T-helper 2 cell treated with Interferon-gamma antibody and Interleukin-4, amounts not matched to agents 100 ng/mL and 5 ng/mL, for 36 hours (primary cell): Measurements from ENCODE around the gene TCF12. TPM values are rescaled to one million over a fixed set of nuclear protein-coding genes. Genes with fewer than 3 reads are reported as not detected.

Experiments used
- intact Hi-C: fragments of 100-400 bp; cut with micrococcal nuclease; formaldehyde crosslinking; loops from one replicate; pipeline ENCODE4 v1.15.1; 2023
- total RNA-seq: library from RNA; stranded (reverse); gene quantifications from 2 replicates; pipeline ENCODE4 v1.2.3, GENCODE V29; 2022

The TCF12 gene
- total RNA-seq, 1 donor from 2014 or later: 68.8 TPM

DNA sequence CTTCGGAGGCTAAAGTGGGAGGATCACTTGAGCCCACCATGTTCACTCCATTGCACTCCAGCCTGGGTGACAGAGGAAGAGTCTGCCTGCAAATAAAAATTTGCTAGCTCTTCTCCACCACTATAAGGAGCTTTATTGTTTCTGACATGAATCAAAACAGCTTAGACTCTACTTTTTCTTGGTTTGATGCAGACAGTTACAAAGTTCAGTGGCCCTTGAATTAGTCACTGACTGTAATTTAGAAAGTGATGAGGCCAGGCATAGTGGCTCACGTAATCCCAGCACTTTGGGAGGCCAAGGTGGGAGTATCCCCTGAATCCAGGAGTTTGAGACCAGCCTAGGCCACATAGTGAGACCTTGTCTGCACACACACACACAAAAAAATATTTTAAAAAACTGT, 285.5 kb downstream of the TCF12 start:
- intact Hi-C loops: no loop called here

DNA sequence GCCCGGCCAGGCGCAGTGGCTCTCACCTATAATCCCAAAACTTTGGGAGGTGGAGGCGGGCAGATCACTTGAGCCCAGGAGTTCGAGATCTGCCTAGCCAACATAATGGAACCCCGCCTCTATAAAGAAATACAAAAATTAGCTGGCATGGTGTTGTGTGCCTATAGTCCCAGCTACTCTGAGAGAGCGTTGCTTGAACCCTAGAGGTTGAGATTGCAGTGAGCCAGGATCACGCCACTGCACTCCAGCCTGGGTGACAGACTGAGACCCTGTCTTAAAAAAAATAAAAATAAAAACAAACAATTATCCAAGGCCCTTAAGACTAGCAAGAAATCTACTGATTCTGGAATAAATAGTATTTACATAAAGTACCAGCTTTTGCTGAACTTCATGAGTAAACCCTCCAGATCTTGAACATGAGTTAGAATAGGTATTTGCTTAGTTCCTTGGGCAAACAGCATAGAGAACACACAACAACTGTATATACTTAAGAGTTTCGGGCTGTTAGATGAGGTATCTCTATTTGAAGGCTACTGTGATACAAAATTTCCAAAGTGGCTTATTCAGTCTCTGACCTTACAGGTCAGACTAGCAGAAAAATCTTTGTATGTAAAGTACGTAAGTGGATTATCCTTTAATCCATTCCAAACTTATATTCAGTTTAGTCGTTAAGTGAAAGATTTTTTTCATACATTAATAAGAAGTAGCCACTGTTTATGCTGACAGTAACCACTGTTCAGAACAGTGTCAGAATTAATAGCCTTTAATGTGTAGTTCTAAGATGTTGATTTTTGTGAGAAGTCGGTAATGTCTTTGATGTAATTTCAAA, 286.8 kb downstream of the TCF12 start:
- intact Hi-C loops: no loop called here

DNA sequence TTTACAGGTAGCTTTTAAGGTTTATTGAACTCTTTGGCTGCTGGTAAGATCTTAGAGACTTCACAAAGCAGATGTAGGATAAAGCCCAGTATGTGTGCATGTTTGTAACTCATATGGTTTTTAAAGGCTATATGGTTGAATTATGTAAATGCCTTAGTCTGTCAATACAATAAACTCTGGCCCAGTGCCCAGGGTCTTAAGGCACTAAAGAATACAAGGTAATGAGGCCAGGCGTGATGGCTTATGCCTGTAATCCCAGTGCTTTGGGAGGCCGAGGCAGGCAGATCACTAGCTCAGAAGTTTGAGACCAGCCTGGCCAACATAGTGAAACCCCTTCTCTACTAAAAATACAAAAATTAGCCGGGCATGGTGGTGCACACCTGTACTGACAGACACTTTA, 287.6 kb downstream of the TCF12 start:
- intact Hi-C loops: no loop called here

DNA sequence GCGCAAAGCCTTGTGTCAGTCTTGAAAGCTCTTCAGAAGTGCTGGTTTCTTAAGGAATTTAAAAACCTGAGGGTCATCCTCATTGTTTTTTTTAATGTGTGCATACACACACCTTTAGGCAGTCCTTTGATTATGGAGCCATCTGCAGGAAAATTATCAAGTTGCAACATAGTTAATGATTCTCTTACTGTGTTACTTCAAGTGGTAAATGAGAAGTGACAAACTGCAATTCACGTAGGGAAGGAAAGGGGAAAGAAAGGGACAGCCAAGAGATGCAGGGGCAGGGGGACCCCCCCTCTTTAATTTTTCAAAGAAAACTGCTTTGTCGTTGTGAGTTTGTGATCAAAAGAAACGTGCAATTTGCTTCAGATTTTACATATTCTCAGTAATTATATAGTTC, 295.4 kb downstream of the TCF12 start:
- intact Hi-C loops: loop anchor here (5.0 kb wide), 4 partner anchors 67 to 722 kb away; partner anchors contain the start of gene TCF12

DNA sequence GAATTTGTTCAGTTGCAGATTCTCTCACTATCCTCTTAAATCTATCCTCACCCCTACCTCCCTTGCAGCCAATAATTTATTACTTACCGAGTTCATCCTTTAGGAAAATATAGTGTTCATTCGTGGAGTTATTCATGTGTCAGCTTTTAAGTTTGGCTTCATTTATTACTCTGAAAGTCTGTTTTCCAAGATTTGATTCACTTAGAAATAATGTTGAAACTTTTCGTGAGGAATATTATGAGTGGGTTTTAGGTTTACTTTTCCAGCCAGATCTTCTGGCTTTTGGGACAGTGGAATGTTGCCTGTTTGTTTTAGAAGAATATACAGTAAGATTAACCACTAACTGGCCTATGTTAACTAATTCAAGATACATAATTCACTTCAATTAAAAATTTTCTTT, 296.9 kb downstream of the TCF12 start:
- intact Hi-C loops: no loop called here

DNA sequence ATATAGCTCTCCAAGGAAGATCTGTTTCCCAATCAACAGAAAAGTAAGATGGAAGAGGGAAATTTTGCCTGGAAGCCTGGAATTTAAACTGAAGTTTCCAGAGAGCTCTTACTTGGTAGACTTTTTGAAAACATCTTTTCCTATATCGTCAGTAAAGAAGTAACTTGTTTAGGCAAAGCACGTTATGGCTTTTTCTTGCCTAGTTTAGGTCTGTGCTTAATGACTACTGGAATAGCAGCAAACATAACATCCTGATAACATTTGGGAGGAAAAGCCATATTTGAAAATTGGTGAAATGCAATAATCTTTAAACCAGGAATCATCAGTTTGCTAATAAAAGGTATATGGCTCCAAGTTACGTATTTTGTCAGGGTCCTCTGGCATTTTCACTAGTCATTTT, 297.4 kb downstream of the TCF12 start:
- intact Hi-C loops: no loop called here

DNA sequence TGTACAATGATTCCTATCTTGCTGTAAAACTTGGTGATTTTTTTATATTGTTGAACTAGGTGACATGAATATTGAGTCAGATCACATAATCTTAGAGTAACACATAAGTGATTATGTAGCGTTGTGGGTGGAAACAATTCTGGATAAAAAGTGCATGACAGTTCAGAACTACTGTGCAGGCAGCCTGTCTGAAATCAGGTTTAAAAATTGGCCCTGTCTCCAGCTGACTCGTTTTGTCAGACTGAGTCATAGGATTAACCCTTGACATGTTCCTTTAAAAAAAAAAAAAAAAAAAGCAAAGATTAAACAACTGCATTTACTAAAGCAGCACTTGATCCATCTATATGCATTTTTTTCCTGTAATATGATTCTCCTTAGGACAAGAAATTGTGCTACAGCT, 297.8 kb downstream of the TCF12 start:
- intact Hi-C loops: no loop called here

DNA sequence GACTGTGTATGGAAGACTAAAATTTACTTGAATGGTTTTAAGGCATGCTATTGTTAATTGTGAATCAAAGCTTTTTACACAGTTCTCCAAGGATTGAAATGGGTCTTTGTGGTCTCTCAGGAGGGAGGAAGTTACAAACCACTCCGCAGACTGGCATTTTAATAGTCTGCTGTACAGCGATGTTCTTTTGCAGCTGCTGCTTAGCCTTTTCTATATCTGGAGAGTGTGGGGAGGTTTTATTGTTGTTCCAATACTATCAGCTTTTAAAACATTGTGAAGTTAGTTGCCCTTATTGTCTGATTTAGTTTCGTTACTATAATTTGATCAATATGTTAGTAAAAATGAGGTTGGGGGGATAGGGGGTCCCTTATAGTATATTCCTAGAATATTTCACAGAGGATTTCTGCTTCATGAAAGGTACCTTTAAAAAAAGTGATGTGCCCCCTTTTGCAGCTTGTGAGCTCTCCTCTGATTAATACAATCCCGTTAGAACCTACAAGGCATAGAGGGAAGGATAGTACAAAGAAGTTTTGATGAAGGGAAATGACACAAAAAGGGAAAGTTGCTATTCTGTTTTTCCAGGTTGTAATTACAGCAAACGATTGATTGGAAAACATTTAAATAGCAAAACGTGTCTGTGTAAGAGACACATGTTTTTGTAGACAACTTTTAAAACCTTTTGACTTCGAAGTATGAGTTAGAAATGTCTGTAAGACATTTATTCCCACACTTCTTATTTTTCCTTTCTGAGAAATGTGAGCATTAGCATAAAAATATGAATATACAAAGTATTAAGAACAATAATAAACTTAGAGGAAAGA, 299.5 kb downstream of the TCF12 start:
- intact Hi-C loops: no loop called here

DNA sequence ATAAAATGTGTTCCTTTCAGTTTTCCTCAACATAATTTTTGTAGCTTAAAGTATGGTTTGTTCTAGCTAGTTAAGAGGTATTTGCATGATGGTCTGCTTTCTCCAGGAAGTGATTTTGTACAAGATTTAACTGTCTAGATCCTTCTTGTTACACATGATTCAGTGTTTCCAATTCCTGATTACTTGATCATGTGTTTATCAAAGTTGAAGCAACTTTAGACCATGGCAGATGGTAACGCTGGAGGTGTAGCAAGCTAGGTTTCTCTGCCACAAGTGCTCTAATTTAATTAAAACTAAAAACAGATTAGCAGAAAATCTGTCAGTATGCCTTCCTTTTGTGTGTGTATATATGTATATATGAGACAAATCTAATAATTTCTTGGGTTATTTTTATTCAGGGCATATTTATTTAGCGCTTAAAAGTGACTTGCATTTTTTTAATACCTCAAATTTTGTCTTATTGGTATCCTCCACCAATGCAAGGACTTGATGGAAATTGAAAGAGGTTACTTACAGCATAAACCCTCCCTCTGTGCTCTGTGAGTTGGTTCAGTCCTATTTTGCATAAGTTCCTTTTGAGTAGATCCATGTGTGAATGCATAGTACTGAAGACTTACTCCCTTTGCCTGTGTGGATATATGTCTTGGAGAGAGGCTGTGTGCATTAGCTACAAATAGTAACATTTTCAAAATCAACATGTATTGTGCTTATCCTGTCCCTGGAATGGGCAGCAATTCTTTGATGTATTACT, 300.6 kb downstream of the TCF12 start:
- intact Hi-C loops: no loop called here

DNA sequence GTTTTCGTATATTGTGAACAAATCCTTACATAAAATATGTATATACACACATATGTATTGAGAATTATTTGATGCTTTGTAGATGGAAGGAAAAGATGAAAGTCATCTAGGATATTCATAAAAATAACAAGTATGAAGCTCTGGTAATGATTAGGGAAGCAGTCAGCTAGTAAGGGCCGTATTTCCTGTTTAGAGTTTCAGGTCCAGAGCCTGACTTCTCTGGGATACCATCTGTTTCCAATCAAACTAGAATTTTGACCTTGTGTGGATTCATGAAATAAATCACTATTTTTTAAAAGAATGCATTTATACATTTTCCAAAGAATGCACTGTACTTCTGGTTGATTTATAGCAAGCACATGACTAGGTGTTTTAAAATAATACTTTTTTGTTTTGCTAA, 301.8 kb downstream of the TCF12 start:
- intact Hi-C loops: no loop called here

DNA sequence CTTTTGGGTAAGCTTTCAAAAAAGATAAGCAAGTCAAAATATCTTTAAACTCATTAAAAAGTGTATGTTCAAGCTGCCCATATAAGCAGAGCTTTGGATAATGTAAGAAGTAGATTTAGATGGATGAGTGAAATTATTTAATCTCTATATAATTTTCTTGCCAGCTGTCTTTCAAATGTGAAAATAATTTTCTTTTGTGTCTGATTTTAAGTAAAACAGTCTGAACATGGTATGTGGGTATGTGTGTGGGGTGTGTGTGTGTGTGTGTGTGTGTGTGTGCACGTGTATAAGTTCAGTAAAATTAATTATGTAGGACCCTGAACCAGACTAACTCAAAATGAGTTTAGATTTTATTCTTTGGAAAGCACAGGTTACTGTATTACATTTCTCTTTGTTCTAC, 302.7 kb downstream of the TCF12 start:
- intact Hi-C loops: no loop called here

DNA sequence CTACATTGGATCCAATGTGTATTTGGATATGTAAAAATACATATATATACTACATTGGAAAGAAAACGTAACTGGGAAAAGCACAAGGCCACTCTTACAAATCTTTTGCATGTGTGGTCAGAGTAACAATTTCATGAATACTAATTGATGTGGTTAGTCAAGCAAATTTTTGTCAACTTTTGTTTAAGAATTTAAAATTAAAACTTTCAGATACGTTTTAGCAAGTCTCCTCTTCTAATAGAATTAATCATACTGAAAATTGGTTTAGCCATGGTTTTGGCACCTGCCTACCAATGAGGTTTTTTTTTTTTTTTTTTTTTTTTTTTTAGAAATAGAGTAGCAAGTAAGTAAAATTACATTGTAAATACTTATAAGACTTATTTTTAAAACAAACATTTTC, 304.9 kb downstream of the TCF12 start:
- intact Hi-C loops: no loop called here

DNA sequence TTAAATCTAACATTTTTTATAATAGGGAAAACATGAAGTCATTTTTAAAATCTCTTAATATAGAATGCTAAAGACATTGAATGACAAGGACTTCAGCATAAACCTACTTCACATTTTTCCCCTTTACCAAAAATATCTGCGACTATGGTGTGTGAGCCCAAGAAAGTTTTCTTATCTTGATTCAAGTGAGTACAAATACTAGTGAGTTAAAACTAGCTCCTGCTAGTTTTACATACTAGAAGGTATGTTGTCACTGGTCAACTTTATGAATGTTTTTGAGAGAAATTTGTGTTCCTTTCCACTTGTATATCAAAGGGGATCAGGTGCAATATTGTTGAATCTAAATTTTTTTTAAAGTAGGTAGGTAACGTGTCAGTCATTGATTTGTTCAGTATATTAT, 305.4 kb downstream of the TCF12 start:
- intact Hi-C loops: no loop called here

DNA sequence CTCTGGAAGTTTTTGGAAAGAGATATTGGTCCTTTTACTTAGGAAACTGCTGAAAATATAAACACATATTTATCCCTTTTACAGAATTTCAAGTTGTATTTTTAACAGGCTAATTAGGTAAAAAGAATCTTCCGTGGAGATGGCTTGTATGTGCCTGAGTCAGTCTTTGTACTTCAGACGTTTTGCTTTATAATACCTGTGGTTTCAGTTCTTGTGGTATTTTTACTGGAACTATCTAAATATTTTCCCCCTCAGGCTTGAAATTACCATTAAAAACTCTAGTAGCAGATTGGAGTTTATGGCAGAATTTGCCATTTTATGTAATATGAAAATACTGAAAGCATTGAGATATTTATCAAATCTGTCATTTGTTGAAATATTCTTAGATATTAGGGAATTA, 306.2 kb downstream of the TCF12 start:
- intact Hi-C loops: no loop called here

DNA sequence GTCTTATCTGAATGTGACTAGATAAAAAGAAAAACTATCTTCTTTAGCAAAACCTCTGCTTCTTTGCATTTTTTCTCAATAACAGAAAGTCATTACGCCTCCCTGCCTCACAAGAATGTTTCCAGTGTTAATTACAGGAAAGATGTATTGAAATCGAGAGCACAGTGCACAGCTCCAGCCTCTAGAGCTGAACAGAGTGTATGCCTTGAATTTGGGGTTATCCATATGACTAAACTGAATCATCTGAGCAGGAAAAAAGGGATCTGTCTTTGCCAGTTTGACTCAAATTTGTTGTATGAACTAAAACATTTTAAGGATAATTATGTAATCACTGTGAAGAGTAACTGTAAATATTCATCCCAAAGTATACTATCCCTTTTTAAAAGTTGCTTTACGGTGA, 308.7 kb downstream of the TCF12 start:
- intact Hi-C loops: no loop called here

DNA sequence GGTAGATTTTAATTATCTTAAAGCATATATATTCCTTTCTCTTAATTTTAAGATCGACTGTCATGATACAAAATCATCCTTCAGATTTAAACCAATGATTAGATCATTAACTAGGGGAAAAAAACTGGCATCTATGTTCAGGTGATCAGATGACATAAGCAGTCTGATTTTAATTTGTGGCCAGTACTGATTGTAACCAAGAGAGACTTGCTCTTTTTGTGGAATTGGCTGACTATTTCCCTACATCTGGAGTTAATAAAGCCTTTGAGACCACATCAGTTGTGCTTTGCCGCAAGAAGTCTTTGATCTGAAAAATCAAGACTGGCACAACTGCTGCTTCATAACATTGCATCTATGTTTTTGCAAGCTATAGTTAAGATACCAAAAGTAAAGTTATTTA, 309.5 kb downstream of the TCF12 start:
- intact Hi-C loops: no loop called here

DNA sequence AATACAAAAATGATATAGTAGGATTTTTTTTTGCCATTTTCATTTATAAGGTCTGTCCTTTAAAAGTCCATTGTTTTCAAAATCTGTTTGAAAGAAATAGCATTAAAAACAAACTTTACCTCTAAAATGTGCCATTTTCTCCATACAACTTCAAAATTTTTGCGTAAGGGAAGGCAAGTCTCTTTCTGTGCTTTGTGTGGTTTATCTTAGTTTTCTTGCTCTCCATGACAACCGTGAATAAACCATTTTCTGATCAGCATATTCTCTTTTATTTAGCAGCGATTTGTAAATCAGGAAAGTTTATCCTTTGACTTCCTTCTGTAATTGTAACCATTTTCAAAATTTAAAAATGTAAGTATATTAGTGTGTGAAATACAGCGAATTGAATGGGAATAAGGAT, 310.0 kb downstream of the TCF12 start:
- intact Hi-C loops: no loop called here

DNA sequence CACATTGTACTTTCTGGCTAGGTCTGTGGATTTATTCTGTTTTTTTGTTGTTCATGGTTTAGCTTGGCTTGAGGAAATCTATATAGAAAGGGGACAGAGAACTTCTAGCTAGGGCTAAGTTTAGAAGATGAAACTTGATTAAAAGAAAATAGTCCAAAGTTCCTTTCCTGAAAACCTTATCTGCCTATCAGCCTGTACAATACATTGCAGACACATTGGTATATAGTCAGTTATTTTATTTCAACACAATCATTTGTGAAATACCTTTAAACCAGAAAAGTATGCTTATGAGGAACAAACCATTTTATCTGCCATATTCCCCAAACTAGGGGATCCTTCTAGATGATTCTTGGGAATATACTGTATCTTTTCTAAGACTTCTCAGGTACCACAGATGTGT, 310.6 kb downstream of the TCF12 start:
- intact Hi-C loops: no loop called here

DNA sequence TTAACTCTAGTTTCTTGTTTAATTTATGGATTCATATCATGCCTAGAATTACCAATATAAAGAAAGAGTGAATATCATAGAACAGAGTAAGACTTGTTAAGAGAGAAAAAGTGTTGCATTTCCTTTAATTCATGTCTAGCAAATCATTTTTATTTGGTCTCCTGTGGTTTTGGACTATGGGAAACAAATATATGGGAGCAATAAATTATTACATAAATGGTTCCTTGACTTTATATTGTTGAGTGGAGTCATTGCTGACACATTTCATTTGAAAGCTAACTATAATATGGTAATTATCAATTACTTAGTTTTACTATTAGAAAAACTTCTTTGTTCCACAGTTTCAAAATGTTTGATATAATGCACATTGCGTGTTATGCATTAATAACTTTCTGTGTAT, 313.1 kb downstream of the TCF12 start:
- intact Hi-C loops: no loop called here

DNA sequence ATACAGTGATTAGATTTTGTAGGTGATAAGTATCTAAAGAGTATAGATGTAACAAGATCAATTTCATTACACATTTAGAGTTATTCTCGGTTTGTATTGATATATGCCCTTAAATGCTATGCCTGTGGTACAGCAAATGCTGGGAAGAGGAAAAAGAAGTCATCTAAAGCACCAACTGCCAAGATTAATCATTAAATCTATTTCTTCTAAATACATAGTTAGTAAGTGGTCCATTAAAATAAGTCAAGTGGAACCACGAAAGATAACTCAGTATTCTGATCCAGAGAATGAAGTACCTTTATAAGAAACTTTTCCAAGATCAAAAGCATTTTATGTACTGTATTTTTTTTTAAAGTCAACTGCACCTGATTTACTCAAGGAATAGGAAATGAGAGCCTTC, 315.7 kb downstream of the TCF12 start:
- intact Hi-C loops: no loop called here

DNA sequence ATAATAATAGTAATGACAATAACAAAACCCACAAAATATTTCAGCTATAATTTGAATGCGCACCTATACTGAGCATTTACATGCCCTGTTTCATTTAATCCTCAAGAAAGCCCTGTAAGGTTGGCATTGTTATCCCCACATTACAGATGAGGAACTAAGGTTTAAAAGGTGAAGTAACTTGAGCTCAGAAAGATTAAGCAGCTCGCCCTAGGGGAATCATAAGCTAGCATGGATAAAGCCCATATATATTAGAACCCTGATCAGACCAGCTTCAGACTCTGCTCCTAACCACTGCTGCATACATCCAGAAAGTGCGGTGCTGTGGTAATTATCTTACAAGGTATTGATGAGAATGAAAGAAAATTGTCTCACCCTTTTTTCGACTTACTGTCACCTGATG, 316.7 kb downstream of the TCF12 start:
- intact Hi-C loops: no loop called here

DNA sequence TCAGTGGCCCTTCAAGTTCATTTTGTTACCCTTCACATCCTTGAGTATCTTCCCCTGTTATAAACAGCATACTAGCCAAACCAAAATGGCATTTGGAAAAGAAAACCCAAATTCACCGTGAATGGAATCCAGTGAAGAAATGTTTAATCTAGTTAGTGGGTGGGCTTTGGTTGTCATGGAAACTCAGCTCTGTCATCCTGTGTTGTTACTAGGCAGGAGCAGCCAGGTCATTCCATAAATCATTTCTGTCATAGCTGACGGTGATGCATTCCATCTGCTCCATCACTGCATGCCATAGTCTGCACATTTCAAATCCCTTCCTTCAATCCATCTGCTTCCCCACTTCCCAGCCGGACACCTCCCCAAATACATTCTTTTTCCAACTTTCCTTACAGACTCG, 317.4 kb downstream of the TCF12 start:
- intact Hi-C loops: no loop called here
